B cell (primary cell): ENCODE data around the gene JAK3. TPM values are rescaled to one million over a fixed set of nuclear protein-coding genes. Genes with fewer than 3 reads are reported as not detected.

Source experiments
- ATAC-seq: fragments of 200-7000 bp; cut with Tn5 transposase; one replicate; pipeline ENCODE4 v1.10.0; 2021; ENCODE audit warnings: low read depth, mild to moderate bottlenecking, moderate number of reproducible peaks, moderate library complexity
- CTCF ChIA-PET: fragments of 350-600 bp; sonication (Branson Sonifier 250); formaldehyde crosslinking; loops from one replicate; lab custom pipeline; 2021; ENCODE audit warnings: antibody characterized with exemption, inconsistent platforms; lab: Charles Lee
- POLR2A ChIA-PET: fragments of 350-600 bp; sonication (Branson Sonifier 250); formaldehyde crosslinking; loops from one replicate; lab custom pipeline; 2021; ENCODE audit warnings: antibody characterized with exemption; lab: Charles Lee
- DNase-seq: peaks from one replicate; pipeline ENCODE4 v3.0.0; 2013
- H2AFZ ChIP-seq: 2 replicates; pipeline ENCODE4 v1.6.1; 2012; ENCODE audit warnings: mild to moderate bottlenecking, low read depth, low read length; ENCODE audit not compliant: insufficient read depth, poor library complexity, severe bottlenecking
- H3K27ac ChIP-seq, 2 donors: 1 replicate in 1 of 2; 2 replicates in 1 of 2; pipeline ENCODE4 v1.5.1; 2012 to 2013; ENCODE audit warnings: low read length in 2 of 2, mild to moderate bottlenecking in 2 of 2, moderate library complexity in 1 of 2
- H3K27me3 ChIP-seq, 4 experiments: fragments of 200-600 bp in 1 of 4; sonication (generic) in 1 of 4; replicated peaks in 1 of 4; 1 replicate in 2 of 4; 2 replicates in 2 of 4; pipeline versions ENCODE4 v1.6.1 to v1.7.0; 2013 to 2016; ENCODE audit warnings: low read length in 3 of 4, mild to moderate bottlenecking in 2 of 4, mixed read lengths in 1 of 4, moderate library complexity in 1 of 4; ENCODE audit not compliant: insufficient read depth in 4 of 4, control insufficient read depth in 3 of 4; ENCODE audit errors: control extremely low read depth in 1 of 4
- H3K36me3 ChIP-seq, 2 experiments: replicated peaks in 1 of 2; 1 replicate in 1 of 2; 2 replicates in 1 of 2; pipeline versions ENCODE4 v1.6.1 to v1.7.1; 2013; ENCODE audit warnings: low read length in 1 of 2; ENCODE audit not compliant: insufficient read depth in 2 of 2, control insufficient read depth in 1 of 2; ENCODE audit errors: control extremely low read depth in 1 of 2, extremely low read depth in 1 of 2
- H3K4me1 ChIP-seq, 2 donors: fragments of 200-600 bp in 1 of 2; sonication (generic) in 1 of 2; 1 replicate in 1 of 2; 2 replicates in 1 of 2; pipeline versions ENCODE4 v1.5.1 to v1.6.1; 2013 to 2017; ENCODE audit warnings: low read length in 2 of 2; ENCODE audit not compliant: control insufficient read depth in 2 of 2, insufficient read depth in 2 of 2
- H3K4me2 ChIP-seq: replicated peaks from 2 replicates; pipeline ENCODE3; 2012; ENCODE audit warnings: mild to moderate bottlenecking, low read depth, low read length; ENCODE audit not compliant: poor library complexity, severe bottlenecking
- H3K4me3 ChIP-seq, 5 experiments: fragments of 200-600 bp in 1 of 5; sonication (generic) in 1 of 5; 1 replicate in 3 of 5; 2 replicates in 2 of 5; pipeline versions ENCODE4 v1.5.1 to v1.7.0; 2011 to 2016; ENCODE audit warnings: low read length in 4 of 5, mild to moderate bottlenecking in 4 of 5, low read depth in 2 of 5, control low read depth in 1 of 5, moderate library complexity in 1 of 5; ENCODE audit not compliant: insufficient read depth in 1 of 5; ENCODE audit errors: control extremely low read depth in 1 of 5, extremely low read depth in 1 of 5
- H3K79me2 ChIP-seq: fragments of 200-600 bp; sonication (generic); one replicate; pipeline ENCODE4 v1.6.0; 2016; ENCODE audit warnings: low read length; ENCODE audit not compliant: control insufficient read depth, insufficient read depth
- H3K9ac ChIP-seq: fragments of 200-600 bp; sonication (generic); 2 replicates; pipeline ENCODE4 v1.6.1; 2017; ENCODE audit warnings: mild to moderate bottlenecking, low read length, moderate library complexity
- H3K9me3 ChIP-seq, 3 donors: one replicate each; pipeline versions ENCODE4 v1.6.1 to v1.7.1; 2013; ENCODE audit warnings: low read length in 2 of 3; ENCODE audit not compliant: control insufficient read depth in 2 of 3, insufficient read depth in 1 of 3; ENCODE audit errors: control extremely low read depth in 1 of 3
- H4K20me1 ChIP-seq: 2 replicates; pipeline ENCODE4 v1.6.0; 2012; ENCODE audit warnings: mild to moderate bottlenecking, low read length; ENCODE audit not compliant: insufficient read depth, control insufficient read depth, poor library complexity, severe bottlenecking
- H3K27ac Mint-ChIP-seq: one replicate; pipeline ENCODE4 v1.8.0; 2021; ENCODE audit warnings: mixed read lengths
- H3K27me3 Mint-ChIP-seq: one replicate; pipeline ENCODE4 v1.8.0; 2021; ENCODE audit warnings: mixed read lengths
- H3K4me1 Mint-ChIP-seq: one replicate; pipeline ENCODE4 v1.8.0; 2021; ENCODE audit warnings: mixed read lengths
- H3K4me3 Mint-ChIP-seq: one replicate; pipeline ENCODE4 v1.8.0; 2021; ENCODE audit warnings: mixed read lengths
- H3K9me3 Mint-ChIP-seq: one replicate; pipeline ENCODE4 v1.8.0; 2022; ENCODE audit warnings: mixed read lengths; ENCODE audit not compliant: insufficient read depth
- CTCF ChIP-seq: fragments of 200-600 bp; IDR thresholded peaks from one replicate; pipeline ENCODE4 v1.8.0; 2022; ENCODE audit warnings: antibody characterized with exemption, mild to moderate bottlenecking
- EZH2 ChIP-seq: IDR thresholded peaks from 2 replicates; pipeline ENCODE4 v1.6.1; 2012; ENCODE audit warnings: borderline replicate concordance, low read depth, mild to moderate bottlenecking, moderate library complexity, low read length; ENCODE audit not compliant: insufficient read depth, poor library complexity, severe bottlenecking
- WGBS: methylation state at CpG from one replicate; pipeline ENCODE4 v1.1.5; 2013; ENCODE audit warnings: missing lambda C conversion rate; ENCODE audit not compliant: insufficient coverage; 5-methylcytosine and 5-hydroxymethylcytosine counted together
- intact Hi-C: fragments of 100-400 bp; cut with micrococcal nuclease; formaldehyde crosslinking; loops from one replicate; pipeline ENCODE4 v1.10.0; 2022
- polyA plus RNA-seq: library from polyadenylated mRNA; depleted of rRNA; stranded (reverse); fragments of >200 nt; gene quantifications from 2 replicates; pipeline ENCODE4 v1.2.3, GENCODE V29; 2012
- total RNA-seq, 2 donors: library from RNA; stranded (reverse); fragments of 120-200 nt in 1 of 2; gene quantifications; 1 replicate in 1 of 2; 2 replicates in 1 of 2; pipeline versions ENCODE4 v1.2.3 to v1.2.4, GENCODE V29; 2013 to 2022

Gene JAK3
- total and polyA plus RNA-seq, 2 donors (not counting 1 experiment from before 2014, with no cell fraction given): 102 to 143 TPM

- Histone ChIP-seq H3K4me3 (no peak overlapping the region), H3K4me1 (peaks cover 29 to 30% of the 10 kb centered on the region in 2 donors), H3K27ac (no peak overlapping the region), H4K20me1 (no peaks in the 10 kb centered on the region), H3K9ac (no peak overlapping the region), H3K9me3 (peaks cover 0 to 12% (median 0%) of the 10 kb centered on the region in 3 donors), H3K79me2 (no peaks in the 10 kb centered on the region), H3K4me2 (no peak overlapping the region), H2AFZ (no peak overlapping the region), H3K27me3 (peaks cover 0 to 43% (median 22%) of the 10 kb centered on the region in 4 experiments), H3K36me3 (no peaks in the 10 kb centered on the region)
- ATAC-seq (no peak), DNase-seq (peak; percentile 15)
- H3K4me1 Mint-ChIP-seq: peaks cover 34% of the 10 kb centered on the region
- intact Hi-C loops: no loop called here
- WGBS: 58% methylated on average over 4 of the region's 6 CpGs
- TF ChIP-seq CTCF (no peak), EZH2 (no peak)
- ChIA-PET CTCF (interaction anchor here (0.6 to 1.6 kb wide), 4 partner anchors 8 to 61 kb away, joined by 3 to 4 read pairs (median 3); no protein-coding TSS in a partner anchor), POLR2A (interaction anchor here (0.6 kb wide), 1 partner anchor 33 kb away, joined by 7 read pairs; no protein-coding TSS in a partner anchor)
- H3K27me3 Mint-ChIP-seq: peaks cover 14% of the 10 kb centered on the region
- H3K9me3 Mint-ChIP-seq: no peaks in the 10 kb centered on the region
- no peak overlapping the region for H3K4me3 Mint-ChIP-seq
- no peak overlapping the region for H3K27ac Mint-ChIP-seq
These were observed 51.6 kb downstream of the JAK3 start for GRCh38 chr19:17796013-17796837.

- Mint-ChIP-seq H3K4me1 (peaks cover 37% of the 10 kb centered on the region), H3K27me3 (peaks cover 14% of the 10 kb centered on the region), H3K4me3 (no peak overlapping the region), H3K27ac (no peak overlapping the region), H3K9me3 (no peaks in the 10 kb centered on the region)
- TF ChIP-seq EZH2: no peak
- TF ChIP-seq CTCF: no peak
- ChIA-PET CTCF (interaction anchor here (0.6 to 1.3 kb wide), 4 partner anchors 8 to 64 kb away, joined by 3 to 4 read pairs (median 3); partner anchors contain the start of gene RPL18A), POLR2A (interaction anchor here (0.6 kb wide), 1 partner anchor 32 kb away, joined by 7 read pairs; no protein-coding TSS in a partner anchor)
- ATAC-seq (no peak), DNase-seq (no peak)
- H3K4me2 ChIP-seq: peak overlapping the region; percentile 57
- no peak overlapping the region for H3K4me3 ChIP-seq
- H2AFZ ChIP-seq: no peak overlapping the region
- H3K27me3 ChIP-seq: peaks cover 0 to 43% (median 22%) of the 10 kb centered on the region in 4 experiments
- no peaks in the 10 kb centered on the region for H3K79me2 ChIP-seq
- H3K27ac ChIP-seq: no peak overlapping the region
- no peaks in the 10 kb centered on the region for H4K20me1 ChIP-seq
- H3K9ac ChIP-seq: peak overlapping the region; percentile 34
- peaks cover 0 to 12% (median 0%) of the 10 kb centered on the region in 3 donors for H3K9me3 ChIP-seq
- no peaks in the 10 kb centered on the region for H3K36me3 ChIP-seq
- WGBS: 56% methylated on average over 11 of the region's 14 CpGs
- intact Hi-C loops: no loop called here
- peaks cover 31 to 32% of the 10 kb centered on the region in 2 donors for H3K4me1 ChIP-seq
These were observed 52.3 kb downstream of the JAK3 start for GRCh38 chr19:17795495-17795856.
